ENCODE data around the gene SLIT3. TPM values are rescaled to one million over a fixed set of nuclear protein-coding genes. Genes with fewer than 3 reads are reported as not detected.

SLIT3 gene
- total RNA-seq, 1 donor from 2014 or later, result 31.8 TPM

DNA sequence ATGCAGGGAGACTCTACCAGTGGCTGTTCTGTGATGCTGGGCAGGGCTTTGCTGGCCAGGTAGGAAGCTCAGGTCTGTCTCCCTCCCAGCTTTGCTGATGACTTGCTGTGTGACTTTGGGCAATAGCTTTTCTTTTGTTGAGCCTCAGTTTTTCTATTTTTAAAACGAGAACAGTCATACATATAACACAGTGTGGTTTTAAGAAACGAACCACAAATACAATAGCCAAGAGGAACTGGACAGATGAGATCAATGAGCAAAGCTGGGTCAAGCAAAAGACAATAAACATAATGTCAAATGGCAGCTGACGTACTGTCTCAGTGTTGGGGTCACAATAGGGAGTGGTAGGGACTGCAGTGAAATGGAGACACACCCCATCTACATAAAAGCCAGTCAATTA lies 20.2 kb downstream of the SLIT3 start:
- H3K9me3 Mint-ChIP-seq (ENCODE audit: unreplicated experiment), result peaks cover 4% of the 10 kb centered on the region
- no peak overlapping the region for H3K4me3 Mint-ChIP-seq (ENCODE audit: unreplicated experiment)
- no peaks in the 10 kb centered on the region for H3K27me3 Mint-ChIP-seq (ENCODE audit: unreplicated experiment)
- TF ChIP-seq, protein P1, sequence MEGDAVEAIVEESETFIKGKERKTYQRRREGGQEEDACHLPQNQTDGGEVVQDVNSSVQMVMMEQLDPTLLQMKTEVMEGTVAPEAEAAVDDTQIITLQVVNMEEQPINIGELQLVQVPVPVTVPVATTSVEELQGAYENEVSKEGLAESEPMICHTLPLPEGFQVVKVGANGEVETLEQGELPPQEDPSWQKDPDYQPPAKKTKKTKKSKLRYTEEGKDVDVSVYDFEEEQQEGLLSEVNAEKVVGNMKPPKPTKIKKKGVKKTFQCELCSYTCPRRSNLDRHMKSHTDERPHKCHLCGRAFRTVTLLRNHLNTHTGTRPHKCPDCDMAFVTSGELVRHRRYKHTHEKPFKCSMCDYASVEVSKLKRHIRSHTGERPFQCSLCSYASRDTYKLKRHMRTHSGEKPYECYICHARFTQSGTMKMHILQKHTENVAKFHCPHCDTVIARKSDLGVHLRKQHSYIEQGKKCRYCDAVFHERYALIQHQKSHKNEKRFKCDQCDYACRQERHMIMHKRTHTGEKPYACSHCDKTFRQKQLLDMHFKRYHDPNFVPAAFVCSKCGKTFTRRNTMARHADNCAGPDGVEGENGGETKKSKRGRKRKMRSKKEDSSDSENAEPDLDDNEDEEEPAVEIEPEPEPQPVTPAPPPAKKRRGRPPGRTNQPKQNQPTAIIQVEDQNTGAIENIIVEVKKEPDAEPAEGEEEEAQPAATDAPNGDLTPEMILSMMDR (IDR thresholded peaks at IDR 0.05), result no peak
- H3K27ac Mint-ChIP-seq (ENCODE audit: unreplicated experiment), result no peak overlapping the region
- H3K4me1 Mint-ChIP-seq (ENCODE audit: unreplicated experiment), result no peaks in the 10 kb centered on the region
- peaks cover 4% of the 10 kb centered on the region for H3K36me3 Mint-ChIP-seq (ENCODE audit: unreplicated experiment)
- DNase-seq (ENCODE audit: extremely low spot score, unreplicated experiment), result no peak

DNA sequence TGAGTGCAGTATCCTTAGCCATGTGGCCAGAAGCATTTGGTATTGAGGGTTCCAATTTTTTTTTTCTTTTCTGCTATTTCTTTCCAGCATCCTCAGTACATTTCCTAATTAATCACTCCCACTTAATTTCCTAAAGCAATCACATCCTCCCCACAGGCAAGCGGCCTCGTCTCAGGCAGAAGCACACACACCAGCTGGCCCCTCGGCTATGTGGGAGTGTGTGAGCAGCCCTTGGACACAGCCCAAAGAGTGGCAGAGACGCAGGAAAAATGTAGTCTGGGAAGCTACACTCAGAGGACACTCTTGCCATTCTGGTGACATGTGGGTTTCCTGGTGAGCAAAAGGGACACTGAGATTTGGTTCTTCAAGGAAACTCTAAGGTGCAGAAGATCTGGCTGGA lies 20.7 kb downstream of the SLIT3 start:
- peaks cover 4% of the 10 kb centered on the region for H3K36me3 Mint-ChIP-seq (ENCODE audit: unreplicated experiment)
- no peak for DNase-seq (ENCODE audit: extremely low spot score, unreplicated experiment)
- no peaks in the 10 kb centered on the region for H3K27me3 Mint-ChIP-seq (ENCODE audit: unreplicated experiment)
- no peak overlapping the region for H3K4me3 Mint-ChIP-seq (ENCODE audit: unreplicated experiment)
- TF ChIP-seq, protein P1 (IDR thresholded peaks at IDR 0.05), result no peak
- H3K27ac Mint-ChIP-seq (ENCODE audit: unreplicated experiment), result no peak overlapping the region
- peaks cover 2% of the 10 kb centered on the region for H3K9me3 Mint-ChIP-seq (ENCODE audit: unreplicated experiment)
- H3K4me1 Mint-ChIP-seq (ENCODE audit: unreplicated experiment), result no peaks in the 10 kb centered on the region

DNA sequence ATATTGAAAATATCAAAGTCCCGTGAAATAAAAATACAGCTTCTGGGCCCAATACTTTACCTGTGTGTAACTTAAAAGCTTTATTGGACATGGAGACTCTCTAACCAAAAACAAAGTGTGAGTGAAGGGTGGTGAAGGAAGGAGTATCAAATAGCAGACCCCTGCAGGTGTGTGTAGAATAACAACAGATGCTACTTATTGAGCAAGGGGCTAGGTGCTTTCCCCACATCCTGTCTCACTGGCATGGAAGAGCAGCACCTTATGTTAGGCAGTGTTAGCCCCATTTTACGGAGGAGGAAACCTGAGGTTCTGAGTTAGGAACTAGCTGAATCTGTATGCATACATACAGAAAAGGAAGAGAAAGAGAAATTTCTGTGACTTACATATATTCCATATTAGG lies 21.8 kb downstream of the SLIT3 start:
- H3K4me1 Mint-ChIP-seq (ENCODE audit: unreplicated experiment), result no peaks in the 10 kb centered on the region
- no peaks in the 10 kb centered on the region for H3K27me3 Mint-ChIP-seq (ENCODE audit: unreplicated experiment)
- TF ChIP-seq, protein P1 (IDR thresholded peaks at IDR 0.05), result no peak
- no peaks in the 10 kb centered on the region for H3K9me3 Mint-ChIP-seq (ENCODE audit: unreplicated experiment)
- H3K27ac Mint-ChIP-seq (ENCODE audit: unreplicated experiment), result no peak overlapping the region
- no peak for DNase-seq (ENCODE audit: extremely low spot score, unreplicated experiment)
- H3K36me3 Mint-ChIP-seq (ENCODE audit: unreplicated experiment), result peaks cover 4% of the 10 kb centered on the region
- H3K4me3 Mint-ChIP-seq (ENCODE audit: unreplicated experiment), result no peak overlapping the region

DNA sequence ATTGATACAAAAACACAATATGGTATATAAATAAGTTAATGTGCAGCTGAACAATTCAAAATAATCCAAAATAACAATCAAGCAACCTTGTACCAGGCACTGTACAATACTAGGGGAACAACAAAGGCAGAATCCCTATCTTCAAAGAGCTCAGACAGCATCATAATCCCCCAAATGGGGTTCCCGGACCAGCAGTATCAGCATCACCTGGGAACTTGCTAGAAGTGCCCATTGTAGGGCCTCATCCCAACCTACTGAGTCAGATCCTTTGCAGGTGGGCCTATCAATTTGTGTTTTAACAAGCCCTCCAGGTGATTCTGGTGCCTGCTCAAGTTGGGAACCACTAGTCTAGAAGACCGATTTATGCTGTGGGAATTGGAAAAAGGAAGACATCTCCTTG lies 27.1 kb downstream of the SLIT3 start:
- H3K9me3 Mint-ChIP-seq (ENCODE audit: unreplicated experiment), result no peaks in the 10 kb centered on the region
- no peaks in the 10 kb centered on the region for H3K36me3 Mint-ChIP-seq (ENCODE audit: unreplicated experiment)
- TF ChIP-seq, protein P1 (IDR thresholded peaks at IDR 0.05), result no peak
- H3K4me3 Mint-ChIP-seq (ENCODE audit: unreplicated experiment), result no peak overlapping the region
- no peak overlapping the region for H3K27ac Mint-ChIP-seq (ENCODE audit: unreplicated experiment)
- peaks cover 2% of the 10 kb centered on the region for H3K4me1 Mint-ChIP-seq (ENCODE audit: unreplicated experiment)
- DNase-seq (ENCODE audit: extremely low spot score, unreplicated experiment), result no peak
- no peaks in the 10 kb centered on the region for H3K27me3 Mint-ChIP-seq (ENCODE audit: unreplicated experiment)

DNA sequence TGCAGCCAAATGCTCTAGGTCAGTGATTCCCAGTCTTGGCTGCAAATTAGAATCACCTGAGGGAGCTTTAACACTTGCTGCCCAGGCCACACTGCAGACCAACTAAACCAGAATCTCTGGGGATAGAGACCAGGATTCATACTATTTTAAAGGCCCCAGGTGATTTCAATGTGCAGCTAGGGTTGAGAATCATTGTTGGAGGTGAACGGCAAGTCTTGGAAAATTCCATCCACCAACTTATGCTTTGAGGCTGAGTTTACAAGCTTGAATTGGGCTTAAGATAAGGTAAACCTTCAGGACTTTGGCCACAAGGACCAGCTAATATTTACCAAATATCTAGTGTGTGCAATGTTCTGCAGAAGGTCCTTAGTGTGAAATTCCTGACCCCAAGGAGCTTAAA lies 27.5 kb downstream of the SLIT3 start:
- H3K27me3 Mint-ChIP-seq (ENCODE audit: unreplicated experiment), result no peaks in the 10 kb centered on the region
- H3K4me1 Mint-ChIP-seq (ENCODE audit: unreplicated experiment), result peaks cover 2% of the 10 kb centered on the region
- TF ChIP-seq, protein P1 (IDR thresholded peaks at IDR 0.05), result no peak
- no peak overlapping the region for H3K27ac Mint-ChIP-seq (ENCODE audit: unreplicated experiment)
- no peaks in the 10 kb centered on the region for H3K9me3 Mint-ChIP-seq (ENCODE audit: unreplicated experiment)
- DNase-seq (ENCODE audit: extremely low spot score, unreplicated experiment), result no peak
- H3K4me3 Mint-ChIP-seq (ENCODE audit: unreplicated experiment), result no peak overlapping the region
- no peaks in the 10 kb centered on the region for H3K36me3 Mint-ChIP-seq (ENCODE audit: unreplicated experiment)
